Fibroblast of lung (primary cell): ENCODE data around the gene TMED8. TPM values are rescaled to one million over a fixed set of nuclear protein-coding genes. Genes with fewer than 3 reads are reported as not detected.

Experiments used
- DNase-seq, 2 donors: peaks; one replicate each; pipeline versions ENCODE4 v3.0.0 to v3.0.0-alpha.2; 2010; ENCODE audit warnings: low read depth in 2 of 2
- H2AFZ ChIP-seq: 2 replicates; pipeline ENCODE4 v1.5.1; 2012; ENCODE audit warnings: low read length, control low read depth, inconsistent platforms
- H3K27ac ChIP-seq: 2 replicates; pipeline ENCODE4 v1.5.1; 2011; ENCODE audit warnings: low read length, control low read depth; ENCODE audit not compliant: insufficient read depth
- H3K27me3 ChIP-seq: 2 replicates; pipeline ENCODE4 v1.5.1; 2011; ENCODE audit warnings: mild to moderate bottlenecking, low read length; ENCODE audit not compliant: control insufficient read depth, insufficient read depth
- H3K36me3 ChIP-seq: 2 replicates; pipeline ENCODE4 v1.5.1; 2011; ENCODE audit warnings: low read length; ENCODE audit not compliant: control insufficient read depth, insufficient read depth
- H3K4me1 ChIP-seq: 2 replicates; pipeline ENCODE4 v1.5.1; 2011; ENCODE audit warnings: low read length; ENCODE audit not compliant: control insufficient read depth, insufficient read depth; ENCODE audit errors: extremely low read depth
- H3K4me2 ChIP-seq: 2 replicates; pipeline ENCODE4 v1.5.1; 2011; ENCODE audit warnings: low read length, control low read depth; ENCODE audit not compliant: insufficient read depth; ENCODE audit errors: extremely low read depth
- H3K4me3 ChIP-seq, 4 experiments: fragments of 200-600 bp in 1 of 4; sonication (generic) in 1 of 4; replicated peaks in 1 of 4; 2 replicates each; pipeline ENCODE4 v1.5.1; 2011 to 2016; ENCODE audit warnings: low read length in 4 of 4, low read depth in 3 of 4, mild to moderate bottlenecking in 3 of 4, control low read depth in 2 of 4, inconsistent platforms in 1 of 4, mixed read lengths in 1 of 4; ENCODE audit not compliant: insufficient read depth in 1 of 4; ENCODE audit errors: control extremely low read depth in 1 of 4
- H3K79me2 ChIP-seq: 2 replicates; pipeline ENCODE4 v1.5.1; 2012; ENCODE audit warnings: mild to moderate bottlenecking, low read length, inconsistent platforms; ENCODE audit not compliant: control insufficient read depth, insufficient read depth
- H3K9ac ChIP-seq: 2 replicates; pipeline ENCODE4 v1.5.1; 2011; ENCODE audit warnings: mild to moderate bottlenecking, low read length, control low read depth; ENCODE audit not compliant: insufficient read depth
- H3K9me3 ChIP-seq: 2 replicates; pipeline ENCODE4 v1.5.1; 2012; ENCODE audit warnings: low read depth, low read length; ENCODE audit not compliant: control insufficient read depth, insufficient read depth
- H4K20me1 ChIP-seq: 2 replicates; pipeline ENCODE4 v1.5.1; 2011; ENCODE audit warnings: low read length; ENCODE audit not compliant: control insufficient read depth, insufficient read depth; ENCODE audit errors: extremely low read depth
- CTCF ChIP-seq, 2 donors: IDR thresholded peaks in 1 of 2; conservative IDR thresholded peaks in 1 of 2; 1 replicate in 1 of 2; 2 replicates in 1 of 2; pipeline ENCODE4 v1.5.1; 2011 to 2012; ENCODE audit warnings: low read length in 2 of 2, control low read depth in 1 of 2, inconsistent platforms in 1 of 2, low read depth in 1 of 2, mild to moderate bottlenecking in 1 of 2
- EZH2 ChIP-seq: IDR thresholded peaks from 2 replicates; pipeline ENCODE4 v1.5.1; 2012; ENCODE audit warnings: low read length, control low read depth, mild to moderate bottlenecking; ENCODE audit errors: missing control alignments
- polyA plus RNA-seq, 2 donors: library from polyadenylated mRNA; depleted of rRNA in 1 of 2; stranded (reverse) in 1 of 2; unstranded in 1 of 2; fragments of >200 nt; gene quantifications; 2 replicates each; pipeline ENCODE4 v1.2.1, GENCODE V29; 2011 to 2012; ENCODE audit warnings: missing spikeins in 1 of 2
- total RNA-seq: library from RNA; depleted of rRNA; stranded (reverse); fragments of >200 nt; gene quantifications from 2 replicates; pipeline ENCODE4 v1.2.1, GENCODE V29; 2014

The TMED8 gene
- total and polyA plus RNA-seq, 2 donors (not counting 1 experiment from before 2014, with no cell fraction given), result 7.0 to 7.4 TPM

GRCh38 chr14:77311217-77311616 lies 65.7 kb downstream of the TMED8 start:
- no peak overlapping the region for H3K27ac ChIP-seq
- no peak overlapping the region for H3K4me2 ChIP-seq
- no peaks in the 10 kb centered on the region for H3K36me3 ChIP-seq
- H2AFZ ChIP-seq, result no peak overlapping the region
- DNase-seq, result peak in 1 of 2 donors; percentile 49
- H3K4me1 ChIP-seq, result peaks cover 5% of the 10 kb centered on the region
- H3K4me3 ChIP-seq, result no peak overlapping the region
- TF ChIP-seq CTCF (conservative IDR thresholded peaks at IDR 0.05 in 1 of 2, IDR thresholded peaks at IDR 0.05 in 1 of 2; ENCODE audit: low read depth in 1 of 2, low read length in 2 of 2) (no peak), EZH2 (no peak)
- no peaks in the 10 kb centered on the region for H4K20me1 ChIP-seq
- H3K79me2 ChIP-seq, result no peaks in the 10 kb centered on the region
- H3K9ac ChIP-seq, result no peak overlapping the region
- no peaks in the 10 kb centered on the region for H3K27me3 ChIP-seq
- H3K9me3 ChIP-seq, result no peaks in the 10 kb centered on the region

- no peaks in the 10 kb centered on the region for H3K27me3 ChIP-seq
- no peak overlapping the region for H3K27ac ChIP-seq
- H3K36me3 ChIP-seq, result no peaks in the 10 kb centered on the region
- peaks cover 5% of the 10 kb centered on the region for H3K4me1 ChIP-seq
- no peaks in the 10 kb centered on the region for H4K20me1 ChIP-seq
- peak; percentile 31 to 42 for DNase-seq
- H2AFZ ChIP-seq, result no peak overlapping the region
- no peaks in the 10 kb centered on the region for H3K9me3 ChIP-seq
- H3K9ac ChIP-seq, result no peak overlapping the region
- H3K79me2 ChIP-seq, result no peaks in the 10 kb centered on the region
- TF ChIP-seq CTCF (conservative IDR thresholded peaks at IDR 0.05 in 1 of 2, IDR thresholded peaks at IDR 0.05 in 1 of 2; ENCODE audit: low read depth in 1 of 2, low read length in 2 of 2), result no peak
- TF ChIP-seq EZH2, result no peak
- no peak overlapping the region for H3K4me2 ChIP-seq
- H3K4me3 ChIP-seq, result no peak overlapping the region
Measured at GRCh38 chr14:77310026-77310425, 66.9 kb downstream of the TMED8 start.

GRCh38 chr14:77309131-77309530 lies 67.8 kb downstream of the TMED8 start:
- Histone ChIP-seq H3K27ac (no peak overlapping the region), H3K4me1 (peaks cover 7% of the 10 kb centered on the region), H3K79me2 (no peaks in the 10 kb centered on the region), H3K9ac (no peak overlapping the region), H3K36me3 (no peaks in the 10 kb centered on the region), H3K4me3 (no peak overlapping the region), H3K4me2 (no peak overlapping the region), H3K27me3 (no peaks in the 10 kb centered on the region), H4K20me1 (no peaks in the 10 kb centered on the region), H2AFZ (no peak overlapping the region), H3K9me3 (no peaks in the 10 kb centered on the region)
- TF ChIP-seq CTCF (conservative IDR thresholded peaks at IDR 0.05 in 1 of 2, IDR thresholded peaks at IDR 0.05 in 1 of 2; ENCODE audit: low read depth in 1 of 2, low read length in 2 of 2), result no peak
- no peak for TF ChIP-seq EZH2
- no peak for DNase-seq
